ENCODE results near the gene GGCT.
"Not testable (repeated sequence)": the region's sequence is repeated elsewhere in the genome, so short reads cannot be mapped to it uniquely, and the experiment has no call there.

GRCh38 chr7:30507346-30507900, 2.8 kb upstream of the GGCT start:
- TF ChIP-seq EZH2 (IDR thresholded peaks at IDR 0.05; ENCODE audit: low read length); CTCF (optimal IDR thresholded peaks at IDR 0.05 in 1 of 3, IDR thresholded peaks at IDR 0.05 in 1 of 3, conservative IDR thresholded peaks at IDR 0.05 in 1 of 3; ENCODE audit: extremely low read depth in 1 of 3, insufficient read depth in 2 of 3, low read length in 3 of 3): not testable (repeated sequence)
